Aorta (tissue), 5 donors: ENCODE results near the gene MLST8. TPM values are rescaled to one million over a fixed set of nuclear protein-coding genes. Genes with fewer than 3 reads are reported as not detected.
A peak's percentile ranks its signal among the peaks of the same experiment; 100 is the strongest.

Source experiments
- ATAC-seq: fragments of 200-7000 bp; cut with Tn5 transposase; one replicate; pipeline ENCODE4 v1.9.1; 2022; ENCODE audit warnings: moderate library complexity; ENCODE audit not compliant: low FRiP score
- DNase-seq, 2 donors: peaks; one replicate each; pipeline ENCODE4 v3.0.0-alpha.2; 2020
- H3K27ac ChIP-seq, 2 donors: one replicate each; pipeline ENCODE4 v1.5.1; 2013; ENCODE audit warnings: low read length in 2 of 2, mild to moderate bottlenecking in 2 of 2, moderate library complexity in 2 of 2, control low read depth in 1 of 2, inconsistent platforms in 1 of 2, low read depth in 1 of 2
- H3K27me3 ChIP-seq, 2 donors: one replicate each; pipeline ENCODE4 v1.6.1; 2013; ENCODE audit warnings: control low read depth in 1 of 2, low read length in 1 of 2, mild to moderate bottlenecking in 1 of 2, moderate library complexity in 1 of 2; ENCODE audit not compliant: insufficient read depth in 2 of 2, control insufficient read depth in 1 of 2
- H3K36me3 ChIP-seq, 2 donors: one replicate each; pipeline ENCODE4 v1.6.1; 2013; ENCODE audit warnings: control low read depth in 1 of 2, low read length in 1 of 2, mild to moderate bottlenecking in 1 of 2; ENCODE audit not compliant: insufficient read depth in 2 of 2, control insufficient read depth in 1 of 2
- H3K4me1 ChIP-seq, 2 donors: one replicate each; pipeline ENCODE4 v1.6.1; 2013; ENCODE audit warnings: low read length in 2 of 2, control low read depth in 1 of 2, mild to moderate bottlenecking in 1 of 2, moderate library complexity in 1 of 2; ENCODE audit not compliant: insufficient read depth in 2 of 2, control insufficient read depth in 1 of 2
- H3K4me3 ChIP-seq, 2 donors: one replicate each; pipeline ENCODE4 v1.5.1; 2013; ENCODE audit warnings: low read length in 2 of 2, control low read depth in 1 of 2, mild to moderate bottlenecking in 1 of 2
- H3K9me3 ChIP-seq: one replicate; pipeline ENCODE4 v1.6.1; 2013; ENCODE audit warnings: mild to moderate bottlenecking, low read length; ENCODE audit not compliant: control insufficient read depth
- WGBS, 2 donors: extraction: QIAGEN DNeasy Blood & Tissue Kit; methylation state at CpG; one replicate each; pipeline ENCODE4 v1.1.7; 2013; 5-methylcytosine and 5-hydroxymethylcytosine counted together
- intact Hi-C, 2 donors: fragments of 100-400 bp; cut with DNase I; formaldehyde crosslinking; loops; one replicate each; pipeline versions ENCODE4 v1.14.2 to v1.15.0; 2022
- polyA plus RNA-seq, 2 donors: library from polyadenylated mRNA; stranded (reverse); fragments of 200-250 nt; gene quantifications; one replicate each; pipeline ENCODE4 v1.2.3, GENCODE V29; 2013
- total RNA-seq, 2 donors: library from RNA; stranded (reverse); fragmentation: NEBNext Ultra II Directional; extraction: Animal tissue kit (Norgen Biotek cat#: 25700); gene quantifications; one replicate each; pipeline ENCODE4 v1.2.1, GENCODE V29; 2021
- donor health status: healthy with polysubstance abuse.
- donor health status: Bipolar disorder and iron deficiency.
- donor health status: DM: no; HTN: no; CAD: no.
- donor health status: DM: no; HTN: no; CAD: no.
- donor health status: DM: yes; HTN: yes; CAD: no.

Gene MLST8
- total and polyA plus RNA-seq, 4 donors = 14.1 to 50.7 (median 21.8) TPM

- H3K36me3 ChIP-seq = peaks cover 0 to 7% of the 10 kb centered on the region in 2 donors
- H3K4me3 ChIP-seq = no peak overlapping the region
- H3K27ac ChIP-seq = no peak overlapping the region
- peak; percentile 3 for ATAC-seq
- H3K4me1 ChIP-seq = no peaks in the 10 kb centered on the region
- no peak for DNase-seq
- no peaks in the 10 kb centered on the region for H3K27me3 ChIP-seq
- intact Hi-C loops = no loop called here
- no peaks in the 10 kb centered on the region for H3K9me3 ChIP-seq
- WGBS, 2 donors = 93 to 94% methylated on average over 43 to 47 of the region's 47 CpGs
Measured at GRCh38 chr16:2170587-2171435, 34.4 kb upstream of the MLST8 start.

DNA sequence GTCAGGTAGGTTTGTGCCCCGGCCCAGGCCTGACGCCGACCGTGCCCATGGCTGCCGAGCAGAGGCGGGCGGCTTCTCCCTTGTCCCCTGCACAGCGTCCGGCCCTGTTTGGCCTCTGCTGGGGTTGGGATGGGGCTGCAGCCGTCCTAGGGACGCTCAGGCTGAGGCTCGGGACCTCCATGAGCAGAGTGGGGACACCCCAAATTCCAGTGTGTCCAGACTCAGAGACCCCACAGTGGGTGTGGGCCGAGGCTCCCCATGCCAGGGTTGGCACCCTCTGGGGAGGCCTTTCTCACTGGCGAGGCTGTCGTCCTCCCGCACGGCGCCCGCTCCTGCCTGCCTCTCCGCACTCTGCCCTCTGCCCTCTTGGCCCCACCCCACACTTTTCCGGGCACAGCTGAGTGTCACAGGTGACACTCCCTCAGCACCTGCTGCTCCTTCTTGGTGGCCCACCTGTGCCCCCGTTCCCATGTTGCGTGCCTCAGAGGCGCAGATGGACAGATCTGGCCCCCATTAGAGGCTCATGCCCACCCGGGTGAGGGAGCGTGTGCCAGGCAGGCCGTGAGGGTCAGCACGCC lies 33.6 kb upstream of the MLST8 start:
- Histone ChIP-seq H3K9me3 (no peaks in the 10 kb centered on the region), H3K4me1 (no peaks in the 10 kb centered on the region), H3K27me3 (no peaks in the 10 kb centered on the region), H3K4me3 (no peak overlapping the region), H3K27ac (no peak overlapping the region), H3K36me3 (peaks cover 0 to 12% of the 10 kb centered on the region in 2 donors)
- ATAC-seq = no peak
- 94 to 95% methylated on average over 28 of the region's 28 CpGs for WGBS, 2 donors
- no peak for DNase-seq
- intact Hi-C loops = no loop called here

- H3K27ac ChIP-seq = no peak overlapping the region
- H3K9me3 ChIP-seq = no peaks in the 10 kb centered on the region
- no peaks in the 10 kb centered on the region for H3K27me3 ChIP-seq
- WGBS, 2 donors = 92 to 95% methylated on average over 29 of the region's 29 CpGs
- ATAC-seq (no peak), DNase-seq (no peak)
- intact Hi-C loops = no loop called here
- H3K4me1 ChIP-seq = no peaks in the 10 kb centered on the region
- H3K36me3 ChIP-seq = peaks cover 0 to 14% of the 10 kb centered on the region in 2 donors
- no peak overlapping the region for H3K4me3 ChIP-seq
Measured at GRCh38 chr16:2172688-2173335, 32.4 kb upstream of the MLST8 start.

DNA sequence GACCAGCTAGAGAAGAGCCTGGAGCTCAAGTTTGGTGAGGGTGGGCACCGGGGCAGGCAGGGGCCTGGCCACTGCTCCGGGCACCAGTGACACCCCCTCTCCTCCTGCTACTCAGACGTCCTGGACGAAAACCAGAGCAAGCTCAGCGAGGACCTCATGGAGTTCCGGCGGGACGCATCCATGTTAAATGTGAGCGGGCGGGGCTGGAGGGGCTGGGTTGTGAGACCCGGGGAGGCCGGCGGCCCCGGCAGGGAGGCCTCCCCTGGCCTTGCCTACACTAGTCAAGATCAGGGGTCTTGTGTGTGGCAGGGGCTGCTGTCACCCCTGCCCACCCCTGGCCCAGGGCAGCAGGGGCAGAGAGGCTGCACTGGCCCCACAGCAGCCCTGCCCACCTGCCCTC lies 31.9 kb upstream of the MLST8 start:
- peaks cover 0 to 12% of the 10 kb centered on the region in 2 donors for H3K36me3 ChIP-seq
- WGBS, 2 donors = 87 to 94% methylated on average over 14 of the region's 14 CpGs
- intact Hi-C loops = no loop called here
- no peak overlapping the region for H3K4me3 ChIP-seq
- no peaks in the 10 kb centered on the region for H3K9me3 ChIP-seq
- H3K27ac ChIP-seq = no peak overlapping the region
- no peaks in the 10 kb centered on the region for H3K4me1 ChIP-seq
- DNase-seq (no peak), ATAC-seq (no peak)
- no peaks in the 10 kb centered on the region for H3K27me3 ChIP-seq

GRCh38 chr16:2173916-2174315 lies 31.3 kb upstream of the MLST8 start:
- no peak for DNase-seq
- no peak for ATAC-seq
- Histone ChIP-seq H3K27me3 (no peaks in the 10 kb centered on the region), H3K4me1 (no peaks in the 10 kb centered on the region), H3K4me3 (no peak overlapping the region), H3K36me3 (peaks cover 0 to 12% of the 10 kb centered on the region in 2 donors), H3K27ac (no peak overlapping the region), H3K9me3 (no peaks in the 10 kb centered on the region)
- WGBS, 2 donors = 85 to 93% methylated on average over 3 to 4 of the region's 4 CpGs
- intact Hi-C loops = no loop called here

- no peak for ATAC-seq
- intact Hi-C loops = no loop called here
- no peaks in the 10 kb centered on the region for H3K9me3 ChIP-seq
Measured at GRCh38 chr16:2174396-2175131, 30.7 kb upstream of the MLST8 start.

DNA sequence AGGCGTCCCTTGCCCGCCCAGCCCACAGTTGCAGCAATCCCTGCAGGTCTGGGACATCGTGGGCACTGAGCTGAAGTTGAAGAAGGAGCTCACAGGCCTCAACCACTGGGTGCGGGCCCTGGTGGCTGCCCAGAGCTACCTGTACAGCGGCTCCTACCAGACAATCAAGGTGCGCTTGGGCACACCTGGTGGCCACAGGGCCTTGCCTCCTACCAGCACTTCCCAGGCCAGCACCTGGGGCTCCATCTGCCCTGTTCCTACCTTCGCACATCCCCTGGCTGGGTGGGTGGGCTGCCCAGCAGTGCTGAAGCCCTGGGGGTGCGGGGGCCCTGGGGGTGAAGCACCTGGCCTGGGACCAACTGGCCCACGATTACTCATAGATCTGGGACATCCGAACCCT lies 29.8 kb upstream of the MLST8 start:
- Histone ChIP-seq H3K9me3 (no peaks in the 10 kb centered on the region), H3K4me3 (no peak overlapping the region), H3K27me3 (no peaks in the 10 kb centered on the region), H3K27ac (no peak overlapping the region), H3K36me3 (peaks cover 0 to 12% of the 10 kb centered on the region in 2 donors), H3K4me1 (no peaks in the 10 kb centered on the region)
- 91 to 92% methylated on average over 10 of the region's 10 CpGs for WGBS, 2 donors
- intact Hi-C loops = no loop called here
- DNase-seq (no peak), ATAC-seq (no peak)

More at GRCh38 chr16:2174396-2175131, 30.7 kb upstream of the MLST8 start:
- no peak for DNase-seq
- no peak overlapping the region for H3K27ac ChIP-seq
- H3K27me3 ChIP-seq = no peaks in the 10 kb centered on the region
- peaks cover 0 to 12% of the 10 kb centered on the region in 2 donors for H3K36me3 ChIP-seq
- H3K4me1 ChIP-seq = no peaks in the 10 kb centered on the region
- H3K4me3 ChIP-seq = no peak overlapping the region
- 88 to 89% methylated on average over 21 of the region's 21 CpGs for WGBS, 2 donors

DNA sequence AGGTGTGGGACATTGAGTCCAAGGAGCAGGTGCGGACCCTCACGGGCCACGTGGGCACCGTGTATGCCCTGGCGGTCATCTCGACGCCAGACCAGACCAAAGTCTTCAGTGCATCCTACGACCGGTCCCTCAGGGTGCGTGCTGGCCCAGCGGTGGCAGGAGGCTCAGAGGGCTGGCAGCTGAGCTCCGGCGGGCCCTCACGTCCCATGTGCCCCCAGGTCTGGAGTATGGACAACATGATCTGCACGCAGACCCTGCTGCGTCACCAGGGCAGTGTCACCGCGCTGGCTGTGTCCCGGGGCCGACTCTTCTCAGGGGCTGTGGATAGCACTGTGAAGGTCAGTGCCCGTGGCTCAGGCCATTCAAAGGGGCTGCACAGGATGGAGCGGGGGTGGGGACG lies 29.2 kb upstream of the MLST8 start:
- no peaks in the 10 kb centered on the region for H3K27me3 ChIP-seq
- no peaks in the 10 kb centered on the region for H3K4me1 ChIP-seq
- H3K9me3 ChIP-seq = no peaks in the 10 kb centered on the region
- H3K36me3 ChIP-seq = peaks cover 0 to 12% of the 10 kb centered on the region in 2 donors
- intact Hi-C loops = no loop called here
- DNase-seq (no peak), ATAC-seq (no peak)
- no peak overlapping the region for H3K27ac ChIP-seq
- WGBS, 2 donors = 94 to 95% methylated on average over 23 of the region's 23 CpGs
- no peak overlapping the region for H3K4me3 ChIP-seq
